Esophagus squamous epithelium (tissue), 4 donors: ENCODE data around the gene ADISSP.

Experiments used
- POLR2A ChIP-seq, 4 donors: fragments of 450-650 bp; IDR thresholded peaks; one replicate each; pipeline ENCODE4 v1.6.1; 2017; ENCODE audit warnings: antibody characterized with exemption in 4 of 4, mild to moderate bottlenecking in 4 of 4, moderate library complexity in 3 of 4
- TF ChIP-seq, protein P1 (sequence below), 6 experiments: fragments of 450-650 bp in 4 of 6; fragments of 200-600 bp in 2 of 6; sonication (generic) in 2 of 6; IDR thresholded peaks; one replicate each; pipeline ENCODE4 v1.5.1; 2016 to 2019; ENCODE audit warnings: antibody characterized with exemption in 6 of 6, mild to moderate bottlenecking in 4 of 6, moderate library complexity in 4 of 6

- TF ChIP-seq POLR2A (IDR thresholded peaks at IDR 0.05), result no peak
- TF ChIP-seq, protein P1, sequence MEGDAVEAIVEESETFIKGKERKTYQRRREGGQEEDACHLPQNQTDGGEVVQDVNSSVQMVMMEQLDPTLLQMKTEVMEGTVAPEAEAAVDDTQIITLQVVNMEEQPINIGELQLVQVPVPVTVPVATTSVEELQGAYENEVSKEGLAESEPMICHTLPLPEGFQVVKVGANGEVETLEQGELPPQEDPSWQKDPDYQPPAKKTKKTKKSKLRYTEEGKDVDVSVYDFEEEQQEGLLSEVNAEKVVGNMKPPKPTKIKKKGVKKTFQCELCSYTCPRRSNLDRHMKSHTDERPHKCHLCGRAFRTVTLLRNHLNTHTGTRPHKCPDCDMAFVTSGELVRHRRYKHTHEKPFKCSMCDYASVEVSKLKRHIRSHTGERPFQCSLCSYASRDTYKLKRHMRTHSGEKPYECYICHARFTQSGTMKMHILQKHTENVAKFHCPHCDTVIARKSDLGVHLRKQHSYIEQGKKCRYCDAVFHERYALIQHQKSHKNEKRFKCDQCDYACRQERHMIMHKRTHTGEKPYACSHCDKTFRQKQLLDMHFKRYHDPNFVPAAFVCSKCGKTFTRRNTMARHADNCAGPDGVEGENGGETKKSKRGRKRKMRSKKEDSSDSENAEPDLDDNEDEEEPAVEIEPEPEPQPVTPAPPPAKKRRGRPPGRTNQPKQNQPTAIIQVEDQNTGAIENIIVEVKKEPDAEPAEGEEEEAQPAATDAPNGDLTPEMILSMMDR (IDR thresholded peaks at IDR 0.05), result no peak
These were observed 31.3 kb upstream of the ADISSP start for GRCh38 chr20:3798908-3799248.
